HG02678 (cell line): ENCODE measurements around the gene SLC14A1.

ENCODE experiments used
- ATAC-seq: cut with Tn5 transposase; IDR thresholded peaks from one replicate; pipeline ENCODE4 v1.9.1; 2021; ENCODE audit warnings: mild to moderate bottlenecking, moderate library complexity; ENCODE audit not compliant: unreplicated experiment

The SLC14A1 gene

GRCh38 chr18:45792506-45793263 is 68.7 kb downstream of the SLC14A1 start:
- no peak for ATAC-seq

- no peak for ATAC-seq
These were observed 69.4 kb downstream of the SLC14A1 start for GRCh38 chr18:45793264-45793965.

- no peak for ATAC-seq
These were observed 77.5 kb downstream of the SLC14A1 start for GRCh38 chr18:45801416-45802004.
